ENCODE measurements around the gene CASK. TPM values are rescaled to one million over a fixed set of nuclear protein-coding genes. Genes with fewer than 3 reads are reported as not detected.

Gene CASK
- total RNA-seq, 1 experiment from 2014 or later = 33.5 TPM

GRCh38 chrX:41956027-41956426, 32.7 kb upstream of the CASK start:
- no peak for TF ChIP-seq EZH2 (IDR thresholded peaks at IDR 0.05; ENCODE audit: borderline replicate concordance, low read depth, low read length, poor library complexity, severe bottlenecking)
- TF ChIP-seq, protein P1, sequence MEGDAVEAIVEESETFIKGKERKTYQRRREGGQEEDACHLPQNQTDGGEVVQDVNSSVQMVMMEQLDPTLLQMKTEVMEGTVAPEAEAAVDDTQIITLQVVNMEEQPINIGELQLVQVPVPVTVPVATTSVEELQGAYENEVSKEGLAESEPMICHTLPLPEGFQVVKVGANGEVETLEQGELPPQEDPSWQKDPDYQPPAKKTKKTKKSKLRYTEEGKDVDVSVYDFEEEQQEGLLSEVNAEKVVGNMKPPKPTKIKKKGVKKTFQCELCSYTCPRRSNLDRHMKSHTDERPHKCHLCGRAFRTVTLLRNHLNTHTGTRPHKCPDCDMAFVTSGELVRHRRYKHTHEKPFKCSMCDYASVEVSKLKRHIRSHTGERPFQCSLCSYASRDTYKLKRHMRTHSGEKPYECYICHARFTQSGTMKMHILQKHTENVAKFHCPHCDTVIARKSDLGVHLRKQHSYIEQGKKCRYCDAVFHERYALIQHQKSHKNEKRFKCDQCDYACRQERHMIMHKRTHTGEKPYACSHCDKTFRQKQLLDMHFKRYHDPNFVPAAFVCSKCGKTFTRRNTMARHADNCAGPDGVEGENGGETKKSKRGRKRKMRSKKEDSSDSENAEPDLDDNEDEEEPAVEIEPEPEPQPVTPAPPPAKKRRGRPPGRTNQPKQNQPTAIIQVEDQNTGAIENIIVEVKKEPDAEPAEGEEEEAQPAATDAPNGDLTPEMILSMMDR (conservative IDR thresholded peaks at IDR 0.05; ENCODE audit: low read depth, low read length) = no peak
- Histone ChIP-seq H3K4me3 (ENCODE audit: low read depth, low read length, poor library complexity, severe bottlenecking) (no peak overlapping the region), H3K4me1 (ENCODE audit: insufficient read depth, low read length, poor library complexity, severe bottlenecking) (no peaks in the 10 kb centered on the region), H3K9me3 (ENCODE audit: low read depth, low read length, poor library complexity, severe bottlenecking) (no peaks in the 10 kb centered on the region), H3K27me3 (replicated peaks; ENCODE audit: insufficient read depth, low read depth, low read length, poor library complexity) (no peaks in the 10 kb centered on the region), H3K36me3 (ENCODE audit: insufficient read depth, low read length, poor library complexity, severe bottlenecking) (no peaks in the 10 kb centered on the region), H3K27ac (ENCODE audit: low read depth, low read length, poor library complexity, severe bottlenecking) (no peak overlapping the region)
- no peak for DNase-seq (ENCODE audit: low spot score)
- intact Hi-C loops (cut with micrococcal nuclease; ENCODE audit: unreplicated experiment) = no loop called here
- ChIA-PET CTCF (no interaction called here), POLR2A (ENCODE audit: low non-redundant PET) (no interaction called here)
- no TSS peak for BruUV-seq (replicated peaks)

- Histone ChIP-seq H3K9me3 (ENCODE audit: low read depth, low read length, poor library complexity, severe bottlenecking) (no peaks in the 10 kb centered on the region), H3K27ac (ENCODE audit: low read depth, low read length, poor library complexity, severe bottlenecking) (no peak overlapping the region), H3K4me1 (ENCODE audit: insufficient read depth, low read length, poor library complexity, severe bottlenecking) (no peaks in the 10 kb centered on the region), H3K4me3 (ENCODE audit: low read depth, low read length, poor library complexity, severe bottlenecking) (no peak overlapping the region), H3K27me3 (replicated peaks; ENCODE audit: insufficient read depth, low read depth, low read length, poor library complexity) (no peaks in the 10 kb centered on the region), H3K36me3 (ENCODE audit: insufficient read depth, low read length, poor library complexity, severe bottlenecking) (no peaks in the 10 kb centered on the region)
- DNase-seq (ENCODE audit: low spot score) = no peak
- POLR2A ChIA-PET (ENCODE audit: low non-redundant PET) = no interaction called here
- intact Hi-C loops (cut with micrococcal nuclease; ENCODE audit: unreplicated experiment) = no loop called here
- BruUV-seq (replicated peaks) = no TSS peak
- TF ChIP-seq EZH2 (IDR thresholded peaks at IDR 0.05; ENCODE audit: borderline replicate concordance, low read depth, low read length, poor library complexity, severe bottlenecking) = no peak
- TF ChIP-seq, protein P1 (conservative IDR thresholded peaks at IDR 0.05; ENCODE audit: low read depth, low read length) = no peak
- CTCF ChIA-PET = no interaction called here
Observed at GRCh38 chrX:41952102-41952501, 28.7 kb upstream of the CASK start.

- no peaks in the 10 kb centered on the region for H3K9me3 ChIP-seq (ENCODE audit: low read depth, low read length, poor library complexity, severe bottlenecking)
- TF ChIP-seq EZH2 (IDR thresholded peaks at IDR 0.05; ENCODE audit: borderline replicate concordance, low read depth, low read length, poor library complexity, severe bottlenecking) = no peak
- TF ChIP-seq, protein P1 (conservative IDR thresholded peaks at IDR 0.05; ENCODE audit: low read depth, low read length) = no peak
- intact Hi-C loops (cut with micrococcal nuclease; ENCODE audit: unreplicated experiment) = no loop called here
- H3K27ac ChIP-seq (ENCODE audit: low read depth, low read length, poor library complexity, severe bottlenecking) = no peak overlapping the region
- H3K36me3 ChIP-seq (ENCODE audit: insufficient read depth, low read length, poor library complexity, severe bottlenecking) = no peaks in the 10 kb centered on the region
- no peaks in the 10 kb centered on the region for H3K4me1 ChIP-seq (ENCODE audit: insufficient read depth, low read length, poor library complexity, severe bottlenecking)
- CTCF ChIA-PET = no interaction called here
- POLR2A ChIA-PET (ENCODE audit: low non-redundant PET) = no interaction called here
- DNase-seq (ENCODE audit: low spot score) = no peak
- no peak overlapping the region for H3K4me3 ChIP-seq (ENCODE audit: low read depth, low read length, poor library complexity, severe bottlenecking)
- no TSS peak for BruUV-seq (replicated peaks)
- no peaks in the 10 kb centered on the region for H3K27me3 ChIP-seq (replicated peaks; ENCODE audit: insufficient read depth, low read depth, low read length, poor library complexity)
Observed at GRCh38 chrX:41946989-41947612, 23.7 kb upstream of the CASK start.

Measured in A673 (cell line).